GM19043 (cell line): ENCODE results near the gene VPS13D.

ENCODE experiments used
- ATAC-seq: cut with Tn5 transposase; IDR thresholded peaks from one replicate; pipeline ENCODE4 v1.9.1; 2021; ENCODE audit warnings: low read depth; ENCODE audit not compliant: unreplicated experiment

VPS13D gene

DNA sequence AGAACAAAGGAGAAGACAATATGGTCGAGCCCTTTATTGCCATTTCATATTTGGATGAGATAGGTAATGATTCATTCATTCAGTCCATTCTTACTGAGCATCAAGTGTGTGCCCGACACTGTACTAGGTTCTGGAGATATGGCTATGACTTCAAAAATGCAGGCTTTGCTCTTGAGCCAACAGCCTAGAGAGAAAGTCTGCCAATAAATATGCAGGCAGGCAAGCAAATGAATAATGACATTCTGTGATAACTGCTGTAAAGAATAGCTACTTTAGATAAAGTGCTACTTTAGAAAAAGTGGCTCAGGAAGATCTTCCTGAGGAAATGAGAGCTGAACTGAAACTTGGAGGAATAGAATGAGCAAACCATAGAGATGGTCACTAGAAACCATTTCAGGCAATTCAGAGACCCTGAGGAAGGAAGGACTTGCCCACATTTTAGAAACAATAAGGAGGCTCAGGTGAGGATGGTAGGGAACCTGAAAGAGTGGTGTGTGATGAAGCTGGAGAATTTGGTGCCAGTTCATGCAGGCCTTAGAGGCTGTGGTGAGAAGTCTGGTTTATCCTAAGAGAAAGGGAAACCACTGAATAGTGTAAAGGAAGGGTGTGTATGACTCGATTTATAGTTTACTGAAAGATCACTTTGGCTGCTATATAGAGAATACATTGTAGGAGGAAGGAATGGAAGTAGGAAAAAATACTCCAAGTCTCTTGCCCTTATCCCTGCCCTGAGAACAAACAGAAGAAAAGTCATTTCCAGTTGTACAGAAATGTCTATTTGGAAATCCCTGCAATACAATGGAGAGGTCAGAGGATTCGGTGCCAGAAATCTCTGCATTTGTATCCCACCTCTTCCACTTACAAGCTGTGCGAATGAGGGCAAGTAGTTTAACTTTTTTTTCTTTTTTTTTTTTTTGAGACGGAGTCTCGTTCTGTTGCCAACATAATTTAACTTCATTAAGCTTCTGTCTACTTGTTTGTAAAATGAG lies 167.9 kb downstream of the VPS13D start:
- ATAC-seq: no peak

DNA sequence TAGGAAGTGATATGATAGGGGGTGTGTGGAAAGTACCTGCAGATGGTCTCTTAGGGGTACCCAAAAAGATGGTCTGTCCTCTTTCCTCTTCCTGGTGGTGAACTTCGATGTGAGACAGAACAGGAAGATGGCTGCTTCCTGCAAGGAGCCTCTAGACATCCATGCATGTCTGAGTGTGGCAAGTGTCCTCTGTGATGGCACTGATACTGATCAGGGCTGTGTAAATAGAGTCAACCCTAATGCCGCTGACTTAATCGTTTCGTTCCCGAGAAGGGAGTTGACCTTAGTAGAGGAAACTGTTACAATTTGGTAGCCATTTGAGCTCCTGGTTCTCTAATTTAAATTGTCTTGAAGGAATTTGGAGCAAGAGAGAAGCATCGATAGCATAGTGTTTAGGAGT lies 168.6 kb downstream of the VPS13D start:
- no peak for ATAC-seq

DNA sequence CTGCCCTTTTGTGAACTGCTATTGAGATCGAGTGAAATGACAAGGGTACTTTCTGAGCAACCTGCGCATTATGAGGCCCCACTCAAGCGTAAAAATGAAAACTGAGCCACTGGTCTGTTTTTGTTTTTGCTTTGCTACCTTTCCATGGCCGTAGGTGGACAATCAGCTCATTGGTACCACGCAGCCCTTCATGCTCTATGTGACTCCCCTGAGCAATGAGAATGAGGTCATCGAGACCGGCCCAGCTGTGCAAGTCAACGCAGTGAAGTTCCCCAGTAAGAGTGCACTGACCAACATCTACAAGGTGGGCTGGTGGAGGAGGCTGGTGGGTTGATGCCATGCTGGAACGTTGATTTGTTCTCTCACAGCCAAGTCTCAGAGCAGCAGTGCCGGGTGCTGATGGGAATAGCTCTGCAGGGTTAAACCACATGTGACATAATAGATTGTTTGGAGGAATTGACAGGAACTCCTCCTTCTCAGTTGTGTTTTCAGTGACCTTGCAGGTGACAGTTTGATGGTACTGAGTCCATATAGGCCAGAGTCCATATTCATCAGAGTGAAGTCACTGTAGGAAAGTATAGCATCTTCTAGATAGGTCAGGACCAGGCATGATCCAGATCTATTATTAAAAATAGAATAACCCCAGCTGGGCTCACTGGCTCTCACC lies 170.3 kb downstream of the VPS13D start:
- no peak for ATAC-seq

DNA sequence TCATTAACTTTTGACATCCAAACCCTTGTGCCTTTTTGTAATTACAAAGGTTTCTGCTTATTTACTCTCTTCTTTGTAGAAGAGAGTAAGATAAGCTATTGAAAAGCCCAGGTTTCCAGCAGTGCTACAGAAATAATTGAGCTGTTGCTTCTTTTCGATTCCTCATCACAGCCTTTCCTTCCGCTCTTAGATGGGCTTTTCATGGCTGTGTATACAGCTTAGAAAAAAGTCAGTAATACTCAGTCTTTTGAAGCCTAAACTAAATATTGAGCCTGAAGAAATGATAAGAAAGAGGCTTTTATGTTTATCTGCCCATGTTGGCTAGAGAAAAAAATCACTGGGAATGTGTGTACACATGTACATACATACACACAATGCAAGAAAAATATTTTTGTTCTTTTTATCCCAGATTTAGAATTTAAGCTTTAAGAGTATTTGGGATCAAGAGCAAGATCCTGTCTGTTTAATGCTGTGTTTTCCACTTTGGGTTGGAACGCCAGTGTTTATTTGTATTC lies 172.4 kb downstream of the VPS13D start:
- no peak for ATAC-seq

DNA sequence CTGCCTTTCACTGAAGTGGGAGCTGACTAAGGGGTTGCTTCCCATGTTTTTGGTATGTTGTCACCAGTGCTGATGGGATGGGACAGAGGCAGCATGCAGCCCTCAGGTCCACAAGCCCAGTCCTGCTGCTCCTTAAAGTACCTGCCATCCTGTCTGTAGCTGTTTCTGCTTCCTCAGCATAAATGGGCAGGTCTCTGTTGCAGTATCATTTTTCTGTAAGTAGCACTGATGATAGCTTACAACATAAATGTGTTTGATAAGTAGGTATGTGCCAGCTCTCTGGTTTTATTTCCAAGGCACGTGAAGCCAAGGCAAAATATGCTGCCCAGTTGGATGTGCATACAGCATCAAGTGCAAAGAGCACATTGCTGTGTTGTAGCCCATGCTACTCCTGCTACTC lies 173.0 kb downstream of the VPS13D start:
- ATAC-seq: no peak

DNA sequence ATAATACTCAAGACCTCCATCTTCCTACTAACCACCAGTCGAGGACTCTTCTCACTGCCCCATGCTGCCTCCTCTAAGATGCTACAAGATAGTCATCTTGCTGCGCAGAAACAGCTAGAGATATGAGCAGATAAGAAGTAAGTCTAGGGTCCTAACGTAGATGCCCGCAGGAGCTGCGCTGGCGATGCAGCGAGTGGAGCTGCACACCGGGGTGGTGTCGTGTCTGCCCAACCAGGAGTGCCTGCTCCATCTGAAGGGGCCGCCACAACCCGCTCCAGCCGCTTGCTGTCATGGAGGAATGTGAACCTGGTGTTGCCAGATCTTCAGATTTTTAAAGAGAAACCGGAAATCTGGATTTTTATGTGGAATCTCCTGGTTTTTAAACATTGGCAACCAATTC lies 175.1 kb downstream of the VPS13D start:
- no peak for ATAC-seq

DNA sequence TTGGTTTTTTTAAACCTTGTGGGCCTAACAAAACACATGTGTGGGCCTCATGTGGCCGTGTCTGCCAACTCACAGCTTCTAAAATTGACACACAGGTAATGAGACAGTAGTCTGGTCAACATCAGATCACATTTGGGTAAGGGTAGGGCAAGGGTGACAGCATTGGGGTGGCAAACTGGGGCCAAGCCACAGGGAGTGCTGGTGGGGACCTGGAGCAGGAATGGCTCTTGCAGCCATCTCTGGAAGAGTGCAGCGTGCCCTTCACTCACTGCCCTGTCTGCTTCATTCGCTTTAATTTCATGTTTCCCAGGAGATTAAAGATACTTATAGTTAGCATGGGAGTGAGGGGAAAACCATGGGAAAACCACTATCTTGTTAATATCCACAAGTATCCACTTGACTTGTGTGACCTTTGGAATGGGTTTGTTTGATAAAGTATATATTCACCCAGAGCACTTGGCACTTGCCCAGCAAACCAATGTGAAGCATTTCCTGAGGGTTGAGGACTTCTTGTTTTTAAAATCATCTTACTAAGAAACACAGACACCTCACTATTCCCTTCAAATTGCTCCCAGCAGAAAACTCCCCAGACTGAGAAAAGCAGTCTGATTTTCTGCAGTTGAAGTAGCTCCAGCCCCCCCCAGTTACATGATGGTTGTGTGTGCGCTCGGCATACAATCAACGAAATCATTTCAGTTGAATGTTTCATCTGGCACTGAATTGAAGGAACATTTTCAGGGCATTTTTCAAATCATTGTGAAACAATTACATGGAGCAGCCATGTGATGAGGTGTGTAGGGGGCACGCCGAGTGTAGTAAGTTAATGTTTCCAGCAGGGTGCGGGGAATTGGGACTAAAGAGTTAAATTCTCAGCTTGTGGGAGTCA lies 175.7 kb downstream of the VPS13D start:
- no peak for ATAC-seq

DNA sequence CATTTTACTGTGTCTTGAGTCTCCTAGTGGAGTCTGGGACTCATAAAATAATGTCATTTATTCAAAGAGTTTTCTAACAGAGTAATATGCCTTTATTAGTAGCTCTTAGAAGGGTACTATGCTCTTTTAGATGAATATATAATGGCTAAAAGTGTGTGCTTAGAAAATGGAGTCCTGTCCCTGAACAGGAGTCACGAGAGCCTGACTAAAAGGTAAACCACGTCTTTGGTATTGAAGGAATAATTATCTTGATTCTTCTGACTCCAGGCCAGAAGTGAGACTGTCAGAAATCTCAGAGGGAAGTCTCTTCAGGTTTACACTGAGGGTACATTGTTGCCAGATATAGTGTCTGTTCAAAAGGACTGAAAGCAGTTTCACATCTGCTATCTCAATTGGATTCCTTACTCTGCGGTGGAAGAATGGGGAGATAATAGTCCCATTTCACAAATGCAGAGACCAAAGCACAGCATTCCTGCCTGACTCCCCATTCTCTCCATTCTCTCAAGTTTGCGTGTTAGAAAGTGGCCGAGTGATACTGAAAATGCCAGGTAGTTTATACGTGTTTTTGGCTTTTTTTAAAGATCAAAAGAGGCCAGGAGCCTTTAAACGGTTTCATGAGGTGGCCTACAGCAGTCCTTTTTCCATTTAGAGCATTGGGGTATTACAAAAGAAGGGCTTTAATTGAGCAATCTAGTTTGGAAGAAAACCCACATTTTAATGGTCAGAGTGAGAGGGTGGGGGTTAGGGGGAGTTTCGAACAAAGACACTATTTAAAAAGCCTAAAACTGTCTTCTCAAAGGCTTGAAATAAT lies 176.6 kb downstream of the VPS13D start:
- no peak for ATAC-seq

DNA sequence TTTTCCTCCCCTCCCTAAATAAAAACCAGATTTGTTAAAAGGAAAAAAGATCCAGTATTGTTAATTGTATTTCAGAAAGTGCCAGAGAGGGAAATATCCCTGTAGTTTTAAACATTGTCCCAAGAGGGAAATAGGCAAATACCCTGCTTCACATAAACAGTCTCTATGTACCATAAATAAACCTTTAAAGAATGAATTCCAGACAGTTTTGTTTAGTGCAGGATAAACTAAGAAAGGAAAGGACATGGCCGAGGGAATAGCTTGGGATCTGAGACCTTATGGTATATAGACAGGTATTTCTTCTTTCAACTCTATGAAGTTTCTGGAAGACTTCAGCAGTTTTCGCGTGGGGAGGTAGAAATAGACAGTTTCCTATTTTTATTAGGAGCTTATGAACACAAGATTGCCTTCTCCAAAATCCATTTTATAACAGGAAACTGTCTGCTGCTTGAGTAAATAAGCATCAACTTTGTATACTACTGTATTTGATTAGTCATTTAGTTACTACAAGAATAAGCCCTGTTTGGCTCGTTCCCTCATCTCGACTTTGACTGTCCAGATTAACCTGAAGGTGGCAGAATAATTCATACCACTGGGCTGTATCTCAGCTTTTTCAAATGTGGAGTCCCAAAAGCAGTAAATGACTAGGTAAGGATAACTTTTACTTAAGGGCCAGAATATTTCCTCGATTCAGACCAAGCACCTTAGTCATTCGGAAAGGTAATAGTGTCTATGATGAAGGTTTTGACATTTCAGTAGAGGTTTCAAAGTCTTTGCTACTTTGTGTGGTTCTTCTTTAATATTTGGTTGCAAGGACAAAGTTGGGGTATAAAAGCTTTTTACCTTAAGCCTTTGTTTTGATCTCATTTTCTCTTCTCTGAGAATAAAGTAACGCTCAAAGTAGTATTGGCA lies 177.5 kb downstream of the VPS13D start:
- ATAC-seq: no peak

DNA sequence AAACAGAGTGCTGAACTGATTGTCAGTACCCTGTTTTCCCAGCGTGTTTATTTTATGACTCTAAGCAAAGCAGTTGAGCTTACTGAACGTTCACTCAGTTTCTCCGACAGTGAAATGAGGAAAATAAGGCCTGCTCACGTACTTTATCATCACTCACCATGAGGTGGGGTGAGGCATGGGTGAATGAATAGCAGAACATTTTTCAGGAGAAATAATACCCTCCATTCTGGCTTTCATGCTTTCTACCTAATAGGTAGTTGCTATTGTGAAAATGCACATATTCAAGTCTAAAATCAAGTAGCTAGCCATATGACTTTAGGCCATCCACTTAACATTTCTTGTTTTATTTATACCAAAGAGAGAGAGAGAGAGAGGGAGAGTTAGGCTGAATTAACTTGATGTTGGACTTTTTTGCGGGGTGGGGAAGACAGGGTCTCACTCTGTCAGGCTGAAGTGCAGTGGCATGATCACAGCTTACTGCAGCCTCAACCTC lies 178.2 kb downstream of the VPS13D start:
- no peak for ATAC-seq

DNA sequence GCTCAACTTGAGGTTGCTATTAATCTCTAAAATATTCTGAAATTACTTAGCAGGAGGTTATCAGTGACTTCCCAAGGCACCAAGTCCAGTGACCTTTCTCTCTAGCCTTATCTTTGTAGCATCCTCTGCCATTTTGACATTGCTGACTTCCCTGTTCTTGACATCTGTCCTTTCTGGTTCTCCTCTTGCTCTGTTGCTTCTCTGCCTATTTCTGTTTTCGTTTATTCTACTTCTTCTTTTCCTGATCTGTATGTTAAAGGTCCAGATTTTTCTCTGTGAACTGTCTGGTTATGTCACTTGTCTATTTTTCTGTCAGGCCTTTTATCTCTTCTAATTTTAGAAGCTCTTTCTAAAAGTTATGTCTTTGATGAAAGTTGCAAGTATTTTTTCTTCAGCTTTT lies 178.8 kb downstream of the VPS13D start:
- no peak for ATAC-seq

DNA sequence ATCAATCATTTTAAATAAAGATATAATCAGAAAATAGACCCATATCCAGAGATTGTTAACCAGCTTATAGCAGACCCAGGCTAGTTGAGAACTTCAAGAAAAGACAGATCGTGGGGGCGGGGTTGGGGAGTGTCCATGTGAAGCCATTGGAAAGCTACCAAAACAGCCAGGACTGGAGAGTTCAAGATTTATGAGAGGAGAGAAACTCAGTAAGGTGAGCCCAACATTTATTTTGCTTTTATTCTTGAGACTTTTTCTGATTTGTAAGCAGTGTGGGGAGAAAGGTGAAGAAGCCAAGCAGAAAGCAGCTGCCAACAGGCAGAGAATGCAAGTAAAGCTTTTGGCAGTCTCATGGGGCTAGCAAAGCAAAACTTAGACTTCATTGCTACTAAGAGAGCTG lies 179.9 kb downstream of the VPS13D start:
- no peak for ATAC-seq

DNA sequence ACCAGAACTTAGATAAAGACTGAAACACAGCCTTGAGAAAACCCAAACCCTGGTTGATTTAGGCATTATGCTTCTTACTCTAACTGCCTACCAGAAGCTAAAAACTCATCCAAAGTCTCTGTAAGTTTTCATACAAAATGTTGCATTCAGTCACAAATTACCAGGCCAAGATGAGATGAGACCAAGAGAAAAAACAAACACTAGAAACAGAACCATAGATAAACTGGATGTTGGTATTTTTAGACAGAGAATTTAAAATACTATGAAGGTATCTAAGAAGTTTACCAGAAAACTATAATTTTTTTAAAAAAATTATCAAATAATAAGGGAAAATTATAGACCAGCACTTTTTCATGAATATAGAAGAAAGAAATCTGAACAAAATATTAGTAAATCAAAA lies 180.5 kb downstream of the VPS13D start:
- ATAC-seq: no peak

DNA sequence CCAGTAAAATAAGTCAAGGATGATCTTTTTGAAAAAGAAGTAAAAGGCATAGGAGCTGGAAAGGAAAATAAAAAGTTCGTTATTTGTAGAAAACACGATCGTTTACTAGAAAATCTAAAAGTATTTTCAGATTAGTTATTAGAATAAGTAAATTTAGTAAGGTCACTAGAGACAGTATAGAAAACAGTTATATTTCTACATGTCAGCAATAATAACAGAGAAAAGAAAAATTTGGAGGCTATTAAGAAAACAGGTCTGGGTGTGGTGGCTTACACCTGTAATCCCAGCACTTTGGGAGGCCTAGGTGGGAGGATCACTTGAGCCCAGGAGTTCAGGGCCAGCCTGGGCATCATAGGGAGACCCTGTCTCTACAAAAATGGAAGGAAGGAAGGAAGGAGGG lies 181.3 kb downstream of the VPS13D start:
- ATAC-seq: no peak

DNA sequence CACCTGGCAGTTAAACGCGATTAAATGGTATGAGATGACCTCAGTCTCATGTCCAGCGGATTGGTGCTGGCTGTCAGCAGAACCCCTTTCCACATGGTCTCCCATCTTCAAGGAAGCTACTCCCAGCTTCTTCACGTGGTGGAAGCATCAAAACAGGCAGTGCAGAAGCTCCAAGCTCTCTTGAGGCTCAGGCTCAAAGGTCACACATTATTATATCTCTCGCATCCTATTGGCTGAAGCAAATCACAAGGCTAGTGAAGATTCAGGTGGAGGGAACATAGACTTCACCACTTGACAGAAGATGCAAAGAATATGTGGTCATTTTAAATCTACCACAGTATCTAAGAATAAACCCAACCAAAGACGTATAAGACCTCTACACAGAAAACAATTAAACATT lies 181.9 kb downstream of the VPS13D start:
- ATAC-seq: no peak

DNA sequence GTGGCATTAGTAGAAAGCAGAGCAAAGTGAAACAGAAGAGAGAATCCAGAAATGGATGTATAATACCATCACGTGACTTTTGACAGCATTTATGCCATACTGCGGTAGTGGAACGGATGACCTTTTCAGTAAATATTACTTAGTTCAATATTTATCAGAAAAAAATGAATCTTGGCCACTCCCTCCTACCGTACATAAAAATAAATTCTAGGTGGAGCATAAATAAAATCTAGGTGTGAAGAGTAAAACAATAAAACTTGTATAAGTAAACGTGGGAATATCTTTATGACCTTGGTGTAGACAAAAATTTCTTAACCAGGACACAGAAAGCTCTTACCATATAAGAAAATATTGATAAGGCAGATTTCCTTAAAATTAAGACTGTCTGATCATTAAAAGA lies 182.6 kb downstream of the VPS13D start:
- ATAC-seq: no peak

DNA sequence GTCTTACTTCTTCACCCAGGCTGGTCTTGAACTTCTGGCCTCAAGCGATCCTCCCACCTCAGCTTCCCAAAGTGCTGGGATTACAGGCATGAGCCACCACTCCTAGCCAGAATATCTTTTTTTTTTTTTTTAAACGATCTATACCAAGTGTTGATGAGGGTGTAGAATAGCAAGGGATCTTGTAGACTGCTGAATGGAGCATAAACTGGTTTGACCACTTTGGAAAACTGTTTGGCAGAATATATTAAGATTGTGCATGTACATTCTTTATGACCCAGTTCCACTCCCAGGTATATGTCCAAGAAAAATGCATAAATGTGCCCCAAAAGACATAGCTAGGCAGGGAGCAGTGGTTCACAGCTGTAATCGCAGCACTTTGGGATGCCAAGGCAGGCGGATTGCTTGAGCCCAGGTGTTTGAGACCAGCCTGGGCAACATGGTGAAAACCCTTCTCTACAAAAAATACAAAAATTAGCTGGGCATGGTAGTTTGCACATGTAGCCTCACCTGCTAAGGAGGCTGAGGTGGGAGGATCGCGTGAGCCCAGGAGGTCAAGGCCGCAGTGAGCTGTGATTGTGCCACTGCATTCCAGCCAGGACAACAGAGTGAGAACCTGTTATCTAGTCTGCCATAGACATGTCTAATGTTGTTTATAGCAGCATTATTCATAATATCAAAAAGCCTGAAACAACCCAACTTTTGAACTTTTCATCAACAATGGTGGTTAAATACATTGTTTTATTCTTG lies 184.0 kb downstream of the VPS13D start:
- ATAC-seq: no peak

DNA sequence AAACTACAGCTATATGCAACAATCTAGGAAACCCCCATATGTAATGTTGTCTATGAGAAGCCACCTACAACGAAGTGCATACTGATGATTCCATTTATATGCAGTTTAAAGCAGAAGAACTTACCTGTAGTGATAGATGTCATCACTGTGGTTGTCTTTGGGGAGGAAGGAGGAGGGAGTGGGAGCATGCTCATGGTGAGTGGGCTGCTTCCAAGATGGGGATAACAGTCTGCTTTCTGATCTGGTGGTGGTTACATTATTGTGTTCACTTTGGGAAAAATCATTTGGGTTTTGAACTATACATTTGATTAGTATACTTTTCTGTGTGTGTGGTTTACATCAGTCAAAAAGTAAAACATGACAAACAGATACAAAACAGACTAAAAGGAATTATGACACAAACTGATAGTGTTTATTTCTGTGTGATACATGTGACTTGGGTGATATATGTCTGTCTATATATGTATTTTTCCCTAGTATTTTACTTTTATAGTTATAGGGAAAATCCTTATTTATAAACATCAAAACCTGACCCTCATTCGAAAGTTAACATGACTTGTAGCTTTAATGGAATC lies 184.7 kb downstream of the VPS13D start:
- ATAC-seq: no peak
